Hematopoietic multipotent progenitor cell treated with erythropoietin and hydrocortisone succinate and interleukin-3 and kit ligand, for 8 days (in vitro differentiated cells): ENCODE data around the gene FGD6.
A peak's percentile ranks its signal among the peaks of the same experiment; 100 is the strongest.

Experiments
- DNase-seq: peaks from one replicate; pipeline ENCODE4 v3.0.0-alpha.2; 2015

FGD6 gene

DNA sequence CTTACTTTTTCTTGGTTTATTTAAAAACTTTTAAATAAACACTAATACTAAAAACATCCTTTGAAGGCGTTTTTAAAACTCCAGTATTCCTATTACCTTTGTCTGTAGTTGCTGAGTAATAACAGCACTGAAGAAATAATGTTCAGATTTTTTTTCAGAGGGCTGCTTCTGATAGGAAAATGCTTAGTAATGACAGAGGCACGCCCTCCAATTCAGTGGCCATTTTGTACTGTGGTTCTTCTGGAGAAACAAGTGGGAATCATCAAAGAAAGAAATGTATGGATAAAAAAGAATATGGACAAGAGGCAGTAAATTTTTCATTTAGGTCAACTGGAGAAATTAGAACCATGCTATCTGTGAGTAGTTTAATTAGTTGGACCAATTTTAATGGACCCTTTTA, 13.9 kb upstream of the FGD6 start:
- peak; percentile 66 for DNase-seq

DNA sequence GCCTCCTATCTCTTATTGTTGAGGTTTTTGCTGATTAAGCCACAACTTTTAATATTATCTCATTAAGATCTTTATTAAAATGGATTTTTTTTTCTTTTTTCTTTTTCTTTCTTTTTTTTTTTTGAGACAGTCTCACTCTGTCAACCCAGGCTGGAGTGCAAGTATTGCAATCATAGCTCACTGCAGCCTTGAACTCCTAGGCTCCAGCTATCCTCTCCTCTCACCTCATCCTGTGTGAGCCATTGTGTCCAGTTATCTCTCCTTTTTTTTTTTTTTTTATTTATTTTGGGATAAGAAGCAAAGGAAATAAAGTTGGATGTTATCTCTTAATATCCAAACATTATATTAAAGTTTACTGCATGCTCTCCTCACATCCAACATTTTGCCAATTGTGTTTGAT, 13.0 kb upstream of the FGD6 start:
- DNase-seq = no peak

DNA sequence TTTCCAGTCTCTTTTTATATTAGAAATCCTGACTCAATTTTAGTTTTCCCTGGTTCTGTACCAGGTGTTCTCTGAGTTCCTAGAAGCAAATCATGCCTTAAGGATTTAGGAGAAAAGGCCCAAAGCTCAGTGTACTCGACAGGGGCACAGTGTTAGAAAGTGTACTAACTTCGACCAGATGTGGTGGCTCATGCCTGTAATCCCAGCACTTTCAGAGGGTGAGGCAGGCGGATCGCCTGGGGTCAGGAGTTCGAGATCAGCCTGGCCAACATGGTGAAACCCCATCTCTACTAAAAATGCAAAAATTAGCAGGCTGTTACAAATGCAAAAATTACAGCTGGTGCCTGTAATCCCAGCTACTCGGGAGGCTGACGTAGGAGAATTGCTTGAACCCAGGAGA, 12.4 kb upstream of the FGD6 start:
- DNase-seq = no peak

DNA sequence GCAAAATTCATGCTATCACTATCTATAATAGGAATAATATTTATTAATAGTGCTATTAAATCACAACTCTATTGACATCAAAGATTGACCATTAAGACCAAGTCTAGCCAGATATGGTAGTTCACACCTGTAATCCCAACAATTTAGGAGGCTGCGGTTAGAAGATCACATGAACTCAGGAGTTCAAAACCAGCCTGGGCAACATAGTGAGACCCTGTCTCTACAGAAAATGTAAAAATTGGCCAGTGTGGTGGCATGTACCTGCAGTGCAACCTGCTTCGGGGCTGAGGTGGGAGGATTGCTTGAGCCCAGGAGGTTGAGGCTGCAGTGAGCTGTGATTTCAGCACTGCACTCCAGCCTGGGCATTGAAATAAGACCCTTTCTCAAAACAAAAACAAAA, 11.3 kb upstream of the FGD6 start:
- DNase-seq = no peak

DNA sequence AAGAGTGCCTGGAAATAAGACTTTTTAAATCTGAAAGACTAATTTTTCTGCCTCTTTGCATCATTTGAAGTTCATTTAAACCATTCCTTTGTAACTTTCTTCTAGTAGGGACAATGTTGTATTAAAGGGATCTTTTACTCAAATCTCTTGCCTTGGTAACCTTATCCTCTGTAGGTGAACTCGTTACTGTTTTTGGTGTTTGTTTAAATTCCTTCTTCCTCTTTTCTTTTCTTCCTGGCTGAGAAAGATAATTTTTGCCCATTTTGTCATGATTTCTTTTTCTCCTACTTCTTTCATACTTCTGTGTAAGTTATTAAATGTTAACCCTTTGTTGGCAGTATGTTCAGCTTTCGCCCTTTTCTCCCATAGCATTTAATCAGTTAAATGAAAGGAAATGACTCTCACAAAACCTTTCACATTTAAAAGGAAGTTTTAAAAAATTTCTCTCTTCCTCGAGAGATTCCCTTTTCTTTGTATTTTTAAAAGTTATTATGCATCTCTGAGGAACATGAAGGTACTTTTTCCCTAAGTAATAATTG, 10.6 kb upstream of the FGD6 start:
- no peak for DNase-seq

DNA sequence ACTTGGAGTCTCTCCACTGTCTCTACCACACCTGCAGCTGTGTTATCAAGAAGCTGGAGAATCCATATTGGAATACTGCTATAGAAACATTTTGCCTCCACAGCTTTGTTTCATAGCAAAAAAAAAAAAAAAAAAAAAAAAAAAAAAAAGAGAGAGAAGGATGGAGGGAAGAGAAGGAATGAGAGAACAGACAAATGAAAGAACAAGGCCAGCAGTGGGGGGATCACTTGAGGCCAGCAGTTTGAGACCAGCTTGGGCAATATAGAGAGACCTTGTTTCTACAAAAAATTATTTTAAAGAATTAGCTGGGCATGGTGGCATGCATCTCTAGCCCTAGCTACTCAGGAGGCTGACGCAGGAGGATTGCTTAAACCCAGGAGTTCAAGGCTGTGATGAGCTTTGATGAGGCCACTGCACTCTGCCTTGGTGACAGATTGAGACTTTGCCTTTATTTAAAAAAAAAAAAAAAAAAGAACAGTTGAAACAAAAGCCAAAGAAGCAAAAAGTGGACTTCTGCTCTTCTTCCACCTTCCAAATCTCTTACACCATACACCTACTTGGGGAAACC, 8.5 kb upstream of the FGD6 start:
- no peak for DNase-seq

DNA sequence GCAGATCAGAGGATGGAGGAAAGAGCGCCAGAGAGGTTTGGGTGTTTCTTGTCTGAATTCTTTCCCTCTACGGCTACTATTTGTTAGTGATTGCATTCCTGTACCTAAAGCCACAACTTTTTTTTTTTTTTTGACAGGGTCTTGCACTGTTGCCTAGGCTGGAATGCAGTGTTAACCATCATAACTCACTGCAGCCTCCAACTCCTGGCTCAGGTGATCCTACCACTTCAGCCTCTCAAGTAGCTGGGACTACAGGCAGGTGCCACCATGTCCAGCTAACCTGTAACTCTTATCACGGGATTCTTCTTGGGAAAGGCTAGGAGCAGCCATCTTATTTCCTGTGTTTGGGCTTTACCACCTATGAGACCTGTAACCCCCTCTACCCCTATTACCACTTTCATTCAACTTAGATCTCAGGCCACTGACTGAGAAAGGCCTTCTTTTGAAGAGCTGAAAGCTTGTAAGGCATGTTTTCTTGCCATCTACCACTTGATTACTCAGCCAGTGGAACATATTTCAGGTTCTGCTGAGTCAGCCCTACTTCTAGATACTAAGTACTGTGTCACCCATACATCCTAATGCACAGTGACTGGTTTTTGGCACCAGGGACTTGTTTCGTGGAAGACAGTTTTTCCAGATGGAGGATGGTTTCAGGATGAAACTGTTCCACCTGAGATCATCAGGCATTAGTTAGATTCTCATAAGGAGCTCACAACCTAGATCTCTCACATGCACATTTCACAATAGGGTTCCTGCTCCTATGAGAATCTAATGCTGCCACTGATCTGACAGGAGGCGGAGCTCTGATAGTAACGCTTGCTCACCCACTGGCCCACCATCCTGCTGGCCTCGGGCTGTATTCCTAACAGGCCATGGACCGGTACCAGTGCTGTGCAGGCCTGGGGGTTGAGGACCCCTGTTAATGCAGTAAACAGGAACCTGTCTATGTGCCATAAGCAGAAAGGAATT, 7.2 kb upstream of the FGD6 start:
- DNase-seq = peak; percentile 54

DNA sequence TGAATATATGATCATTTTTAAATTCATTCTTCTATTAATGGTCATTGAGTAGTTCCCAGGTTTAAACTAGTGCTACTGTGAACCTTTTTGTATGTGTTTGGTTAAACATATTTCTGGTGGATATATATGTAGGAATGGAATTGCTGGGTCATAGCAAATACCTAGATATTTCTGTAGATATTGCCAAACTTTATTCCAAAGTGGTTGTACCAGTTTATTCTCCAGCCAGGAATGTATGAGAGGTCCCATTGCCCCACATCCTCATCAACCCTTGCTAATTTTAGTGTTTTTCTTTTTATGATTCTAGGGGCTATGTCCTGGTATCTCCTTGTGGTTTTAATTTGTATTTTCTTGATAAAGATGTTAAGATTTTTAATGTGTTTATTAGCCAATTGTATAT, 3.5 kb upstream of the FGD6 start:
- no peak for DNase-seq

DNA sequence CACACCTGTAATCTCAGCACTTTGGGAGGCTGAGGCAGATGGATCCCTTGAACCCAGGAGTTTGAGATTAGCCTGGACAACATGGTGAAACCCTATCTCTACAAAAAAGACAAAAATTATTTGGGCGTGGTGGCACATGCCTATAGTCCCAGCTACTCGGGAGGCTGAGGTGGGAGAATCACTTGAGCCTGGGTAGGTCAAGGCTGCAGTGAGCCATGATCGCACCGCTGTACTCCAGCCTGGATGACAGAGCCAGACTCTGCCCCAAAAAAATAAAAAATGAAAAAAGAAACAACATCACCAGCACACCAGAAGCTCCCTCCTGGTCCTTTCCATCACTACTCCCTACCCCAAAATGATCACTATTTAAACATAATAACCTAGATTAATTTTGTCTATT, 2.9 kb upstream of the FGD6 start:
- no peak for DNase-seq

DNA sequence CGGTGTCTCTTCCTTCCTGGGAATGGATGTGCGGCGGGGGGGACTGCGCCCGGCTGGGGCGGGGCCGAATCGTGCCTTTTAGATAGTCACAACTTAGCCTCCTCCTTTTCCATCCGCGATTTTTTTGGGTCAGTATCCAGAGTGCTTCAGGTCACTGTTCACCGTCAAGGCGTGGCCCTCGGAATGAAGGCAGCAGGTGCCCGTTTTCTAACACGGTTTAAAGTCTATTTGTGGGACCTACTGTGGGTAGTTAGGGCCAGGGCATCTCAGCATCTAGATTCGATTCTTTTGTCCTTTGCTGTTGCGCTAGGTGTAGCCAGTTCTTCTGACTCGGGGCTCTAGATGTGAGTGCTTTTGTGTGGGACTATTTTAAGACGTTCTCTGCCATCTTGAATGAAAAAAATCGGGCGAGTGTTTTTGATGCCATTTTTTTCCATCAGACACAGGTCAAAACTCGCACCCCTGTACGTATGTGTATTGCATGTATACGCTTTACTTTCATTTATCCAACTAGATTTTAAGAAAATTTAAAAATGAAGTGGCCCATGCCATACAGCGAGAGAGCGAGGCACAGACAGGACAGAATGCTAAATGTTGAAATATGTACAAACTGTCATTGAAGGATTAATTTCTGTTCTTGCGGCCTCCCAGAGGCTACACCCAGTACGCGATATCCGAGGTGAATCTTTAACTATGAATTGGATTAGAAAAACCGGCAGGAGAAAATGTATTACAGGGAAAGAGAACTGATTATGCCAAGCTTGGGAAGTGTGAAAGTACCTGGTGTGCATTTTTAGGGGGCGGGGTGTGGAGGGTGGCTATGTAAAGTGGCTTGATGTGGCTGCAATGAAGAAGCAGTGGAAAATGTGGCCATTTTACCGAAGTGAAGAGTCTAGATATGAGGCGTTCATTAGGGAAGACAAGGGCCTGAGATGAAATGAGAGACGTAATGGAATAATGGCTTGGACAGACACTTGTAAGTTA, 1.2 kb upstream of the FGD6 start:
- peak; percentile 67 for DNase-seq

DNA sequence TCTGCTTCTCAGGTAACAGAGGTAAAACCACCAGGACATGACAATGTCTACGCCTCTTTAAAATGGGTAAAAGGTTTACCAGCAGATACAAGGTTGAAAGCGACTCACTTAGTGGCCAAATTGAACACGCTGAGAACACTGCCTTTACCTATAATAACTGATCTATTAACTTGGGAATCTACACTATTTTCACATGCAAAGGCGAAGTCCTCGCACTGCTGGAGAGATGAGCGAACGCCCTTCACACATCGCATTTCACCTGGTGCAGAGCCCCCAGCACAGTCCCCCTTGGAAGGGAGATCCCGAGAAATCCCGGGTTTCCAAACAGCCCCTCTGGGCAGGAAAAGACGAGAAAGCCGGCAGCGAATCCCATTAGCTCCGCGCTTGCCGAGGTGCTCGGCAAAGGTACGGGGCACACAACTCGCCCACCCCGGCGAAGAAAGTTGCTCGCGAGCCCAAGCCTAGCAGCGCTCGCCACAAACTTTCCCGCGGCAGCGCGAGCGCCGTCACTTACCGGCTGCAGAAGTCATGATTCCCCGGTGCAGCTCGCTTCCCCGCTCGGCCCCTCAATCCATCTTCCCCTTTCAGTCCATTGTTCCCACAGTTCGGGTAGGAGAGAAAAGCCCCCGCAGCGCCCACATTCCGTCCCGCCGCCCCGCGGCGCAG, 423 bp downstream of the FGD6 start:
- peak; percentile 45 for DNase-seq

DNA sequence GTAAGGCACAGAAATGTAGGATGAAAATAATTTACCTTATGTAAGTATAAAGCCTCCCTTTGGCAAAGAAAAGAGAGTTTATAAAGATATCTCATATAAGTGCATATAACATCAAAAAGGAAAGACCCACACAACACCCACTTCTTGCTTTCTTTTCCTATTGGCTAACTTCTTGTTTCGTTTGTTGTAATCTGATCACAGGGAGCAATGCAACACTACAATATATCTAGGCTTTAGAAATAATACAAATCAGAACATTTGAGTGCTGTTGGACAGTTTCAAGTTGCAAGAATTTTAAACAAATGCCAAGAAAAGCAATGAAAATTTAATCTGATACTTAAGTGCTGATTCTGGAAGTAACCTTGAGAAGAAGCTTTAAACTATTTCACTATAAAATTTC, 1.3 kb downstream of the FGD6 start:
- DNase-seq = no peak

DNA sequence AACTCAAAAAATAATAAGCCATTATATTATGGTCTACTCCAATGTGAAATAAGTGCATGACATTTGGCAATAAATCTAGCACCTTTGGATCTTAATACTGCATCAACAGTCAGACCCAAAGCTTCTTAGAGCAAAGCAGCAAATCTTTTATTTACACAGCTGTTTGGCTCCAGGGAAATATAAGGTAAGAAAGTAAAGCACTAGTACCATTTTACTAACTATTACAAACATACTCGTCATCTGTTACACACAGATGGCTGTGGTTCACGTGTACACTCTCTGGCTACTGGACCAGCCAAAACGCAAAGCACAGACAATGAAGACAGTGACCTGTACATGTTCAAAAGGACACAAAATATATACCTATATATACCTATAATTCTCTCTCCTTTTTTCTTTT, 2.8 kb downstream of the FGD6 start:
- DNase-seq = no peak

DNA sequence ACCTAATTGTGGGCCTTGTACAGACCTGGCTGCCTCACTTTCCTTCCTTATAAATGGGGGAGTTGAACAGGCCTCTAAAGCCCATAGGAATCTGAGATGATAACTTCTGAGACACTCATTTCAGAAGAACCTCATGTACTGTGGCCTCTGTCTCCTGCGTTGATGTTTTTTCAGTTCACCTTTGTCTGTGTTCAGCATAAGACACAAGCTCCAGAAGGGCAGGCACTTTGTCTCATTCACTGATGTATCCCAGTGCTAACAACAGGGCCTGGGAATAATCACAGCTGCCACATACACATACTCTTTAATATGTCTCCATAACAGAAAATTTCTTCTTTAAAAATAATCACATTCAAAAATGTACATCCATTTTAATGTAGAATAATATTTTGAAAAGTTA, 3.3 kb downstream of the FGD6 start:
- no peak for DNase-seq

DNA sequence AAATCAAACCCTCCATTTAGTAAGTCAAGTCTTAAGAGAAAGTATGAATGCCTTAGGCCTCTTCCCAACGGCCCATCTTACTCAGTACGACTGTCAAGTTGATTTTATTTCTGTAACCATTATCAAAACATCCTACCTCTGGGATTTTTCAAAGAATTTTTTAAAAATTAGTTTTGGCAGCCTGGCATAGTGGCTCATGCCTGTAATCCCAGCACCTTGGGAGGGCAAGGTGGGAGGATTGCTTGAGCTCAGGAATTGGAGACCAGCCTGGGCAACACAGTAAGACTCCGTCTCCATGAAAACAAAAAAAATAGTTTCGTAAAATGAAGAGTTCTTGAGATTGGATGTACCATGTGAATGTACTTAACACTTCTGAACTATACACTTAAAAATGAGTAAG, 4.1 kb downstream of the FGD6 start:
- no peak for DNase-seq

DNA sequence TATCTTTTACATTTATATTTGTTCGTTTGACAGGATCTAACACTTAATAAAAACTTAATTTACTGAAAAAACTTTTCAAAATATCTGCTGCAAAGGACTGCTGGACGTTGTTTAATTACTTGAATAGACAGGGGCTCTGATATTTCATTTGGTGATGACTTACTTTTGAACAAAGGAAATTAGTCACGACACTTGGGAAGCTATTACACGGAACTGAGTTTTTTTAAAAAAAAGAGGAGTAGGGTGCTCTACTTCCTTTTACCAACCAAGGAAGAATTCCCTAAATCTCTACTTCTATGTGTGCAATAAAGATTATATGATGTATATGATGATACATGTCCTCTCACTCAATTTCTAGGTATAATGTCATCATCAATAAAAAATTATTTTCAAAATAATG, 4.7 kb downstream of the FGD6 start:
- no peak for DNase-seq

DNA sequence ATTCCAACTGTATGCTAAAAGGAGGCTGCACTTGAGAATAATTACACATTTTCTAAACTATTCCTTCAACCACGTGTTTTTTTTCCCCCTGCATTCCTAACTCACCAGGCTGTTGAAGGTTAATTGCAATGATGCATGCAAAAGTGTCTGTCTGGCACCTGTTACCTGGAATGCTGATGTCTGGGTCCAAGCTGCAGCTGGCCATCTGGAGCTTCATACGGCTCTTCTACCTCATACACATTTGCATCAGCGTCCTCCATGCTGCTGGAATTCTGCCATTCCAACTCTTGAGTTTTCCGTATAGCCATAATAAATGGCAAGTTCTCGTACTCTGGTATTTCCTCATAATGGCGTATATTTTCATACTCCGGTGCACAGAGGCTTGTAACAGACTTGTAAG, 8.6 kb downstream of the FGD6 start:
- no peak for DNase-seq

DNA sequence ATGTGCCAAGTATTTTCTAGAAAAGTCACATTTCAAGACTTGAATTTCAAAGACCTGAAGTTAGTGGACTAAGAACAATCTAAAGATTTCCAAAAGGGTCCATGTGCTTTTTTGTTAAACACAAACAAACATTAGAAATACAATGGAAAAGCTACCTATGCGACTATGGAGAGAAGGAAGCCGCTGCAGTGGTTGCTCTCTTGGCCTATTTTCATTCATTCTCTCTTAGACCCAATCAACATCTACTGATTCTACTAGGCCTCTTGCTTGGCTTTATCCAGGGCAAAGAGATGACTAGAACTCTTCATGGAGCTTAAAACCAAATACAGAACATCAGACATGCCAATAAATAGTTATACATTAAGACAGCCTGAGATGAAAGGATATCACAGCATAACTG, 9.9 kb downstream of the FGD6 start:
- DNase-seq = no peak

DNA sequence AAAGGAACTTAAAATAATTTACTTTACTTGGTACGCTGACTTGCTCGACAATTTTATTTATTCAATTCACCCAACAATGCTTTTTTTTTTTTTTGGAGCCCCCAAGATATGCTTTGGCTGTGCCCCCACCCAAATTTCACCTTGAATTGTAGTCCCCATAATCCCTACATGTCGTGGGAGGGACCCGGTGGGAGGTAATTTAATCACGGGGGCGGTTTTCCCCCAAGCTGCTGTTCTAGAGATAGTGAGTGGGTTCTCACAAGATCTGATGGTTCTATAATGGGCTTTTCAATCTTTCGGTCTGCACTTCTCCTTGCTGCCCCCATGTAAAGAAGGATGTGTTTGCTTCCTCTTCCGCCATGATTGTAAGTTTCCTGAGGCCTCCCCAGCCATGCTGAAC, 10.4 kb downstream of the FGD6 start:
- no peak for DNase-seq

DNA sequence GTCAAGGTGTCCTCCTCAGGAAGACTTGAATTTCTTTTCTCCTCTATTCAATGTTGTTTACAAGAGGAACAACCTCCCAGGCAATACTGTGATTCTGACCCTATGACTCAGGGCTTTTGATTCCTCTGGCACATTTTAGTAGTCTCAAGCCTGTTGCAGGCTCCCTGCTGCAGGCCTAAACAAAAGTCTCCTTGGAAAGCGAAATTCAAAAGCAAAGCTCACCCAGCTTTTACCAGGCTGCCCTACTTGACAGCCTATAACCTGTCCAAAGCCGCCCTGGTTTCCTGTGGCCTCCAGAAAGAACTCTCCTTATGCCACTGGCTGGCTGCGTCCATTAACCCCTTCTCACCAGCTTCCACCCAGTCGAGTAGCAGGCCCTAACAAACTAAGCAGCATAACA, 11.6 kb downstream of the FGD6 start:
- DNase-seq = no peak

DNA sequence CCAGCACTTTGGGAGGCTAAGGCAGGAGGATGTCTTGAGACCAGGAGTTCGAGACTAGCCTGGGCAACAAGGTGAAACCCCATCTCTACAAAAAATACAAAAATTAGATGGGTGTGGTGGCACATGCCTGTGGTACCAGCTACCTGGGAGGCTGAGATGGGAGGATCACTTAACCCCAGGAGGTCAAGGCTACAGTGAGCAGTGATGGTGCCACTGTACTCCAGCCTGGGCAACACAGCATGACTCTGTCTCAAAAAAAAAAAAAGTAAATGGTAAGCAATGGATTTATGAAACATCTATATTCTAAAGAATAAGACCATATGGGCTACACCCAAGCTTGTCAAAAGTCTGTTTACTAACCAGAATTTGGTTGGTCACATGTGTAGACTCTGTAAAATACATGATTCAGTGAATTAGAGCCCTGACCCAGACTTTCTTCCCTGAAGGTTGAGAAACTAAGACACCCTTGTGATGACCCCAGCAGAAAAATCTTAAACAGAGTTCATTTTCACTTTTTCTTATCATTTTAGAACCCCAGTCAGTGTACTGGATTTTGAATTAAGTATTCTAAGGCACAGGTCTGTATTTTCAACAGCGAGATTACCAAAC, 12.1 kb downstream of the FGD6 start:
- DNase-seq = no peak
